AG04450 (cell line): ENCODE data around the gene VPS26B. TPM values are rescaled to one million over a fixed set of nuclear protein-coding genes. Genes with fewer than 3 reads are reported as not detected.
A peak's percentile ranks its signal among the peaks of the same experiment; 100 is the strongest.
"Not testable (repeated sequence)": the region's sequence is repeated elsewhere in the genome, so short reads cannot be mapped to it uniquely, and the experiment has no call there.

Experiments
- CTCF ChIA-PET: fragments of 300-600, 350-600 bp; formaldehyde crosslinking; extraction: SDS; loops from one replicate; lab custom pipeline; 2022; ENCODE audit warnings: antibody characterized with exemption, inconsistent platforms; lab: Charles Lee
- POLR2A ChIA-PET: fragments of 350-600 bp; formaldehyde crosslinking; extraction: SDS; loops from one replicate; lab custom pipeline; 2021; ENCODE audit warnings: antibody characterized with exemption, inconsistent platforms; lab: Yijun Ruan, JAX
- DNase-seq: peaks from one replicate; pipeline ENCODE4 v3.0.0-alpha.2; 2011; ENCODE audit warnings: low read depth, low spot score
- H3K27ac ChIP-seq: one replicate; pipeline ENCODE4 v1.5.1; 2012; ENCODE audit warnings: low read depth, low read length, control low read depth
- H3K27me3 ChIP-seq: one replicate; pipeline ENCODE4 v1.6.0; 2012; ENCODE audit warnings: low read length; ENCODE audit not compliant: control insufficient read depth, insufficient read depth
- H3K4me3 ChIP-seq: 2 replicates; pipeline ENCODE4 v1.5.1; 2011; ENCODE audit warnings: mild to moderate bottlenecking, low read depth, low read length, control low read depth
- H3K9me3 ChIP-seq: 2 replicates; pipeline ENCODE4 v1.5.1; 2012; ENCODE audit warnings: low read length; ENCODE audit not compliant: control insufficient read depth, insufficient read depth
- CTCF ChIP-seq: IDR thresholded peaks from 2 replicates; pipeline ENCODE4 v1.5.1; 2011; ENCODE audit warnings: low read depth, low read length, control low read depth, inconsistent platforms
- polyA minus RNA-seq: library from RNA; depleted of rRNA, polyadenylated mRNA; stranded (reverse); fragments of >200 nt; gene quantifications from 2 replicates; pipeline ENCODE4 v1.2.3, GENCODE V29; 2011; rRNA and poly(A)+ RNA removed
- polyA plus RNA-seq: library from polyadenylated mRNA; depleted of rRNA; stranded (reverse); fragments of >200 nt; gene quantifications from 2 replicates; pipeline ENCODE4 v1.2.3, GENCODE V29; 2011; rRNA removed

VPS26B gene
- polyA plus RNA-seq (49.9 and 53.7 TPM in 2 replicates), polyA minus RNA-seq (66.8 and 67.1 TPM in 2 replicates)

GRCh38 chr11:134223836-134224709, at the start of gene VPS26B, which contains the start of gene NCAPD3:
Gene VPS26B, plus strand, starts transcription at chr11:134224671. Its CDS starts 452 bp downstream, at chr11:134225123.
Gene NCAPD3, minus strand, starts transcription at chr11:134223967. Its CDS starts 41 bp downstream, at chr11:134223926.
- H3K27ac ChIP-seq: peak within 1 kb of the TSS; percentile 88
- H3K4me3 ChIP-seq: peak within 1 kb of the TSS; percentile 86
- H3K9me3 ChIP-seq: no peaks in the 10 kb centered on the region
- CTCF ChIA-PET: interaction anchor here (1.0 to 2.8 kb wide), 6 partner anchors 12 to 190 kb away, joined by 3 to 11 read pairs (median 6); partner anchors contain the start of genes ACAD8 and THYN1
- DNase-seq: peak; percentile 90
- TF ChIP-seq CTCF: no peak; the same call in 1 of the 2 replicates
- no peaks in the 10 kb centered on the region for H3K27me3 ChIP-seq
- POLR2A ChIA-PET: interaction anchor here (0.6 to 2.4 kb wide), 9 partner anchors 16 to 1592 kb away, joined by 3 to 14 read pairs (median 5); partner anchors contain the start of genes ACAD8 and THYN1

DNA sequence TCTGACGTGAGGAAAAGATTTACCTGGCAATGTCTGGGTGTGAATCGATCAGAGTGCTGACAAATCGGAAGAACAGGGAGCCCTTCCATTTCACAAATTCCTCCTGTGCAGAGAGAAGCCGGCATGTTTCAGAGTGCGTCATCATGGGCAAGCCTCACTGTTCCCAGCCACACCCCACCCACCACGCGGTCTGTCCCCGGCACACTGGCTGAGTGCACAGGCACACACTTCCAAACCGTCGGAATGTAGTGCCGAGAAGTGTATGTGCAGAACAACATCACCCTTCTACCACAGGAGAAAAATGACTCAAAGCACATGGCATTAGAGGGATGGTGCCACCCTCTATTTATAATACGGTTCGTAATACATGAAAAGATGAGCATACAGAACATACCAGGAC, 48.2 kb upstream of the VPS26B start:
- Histone ChIP-seq H3K27me3 (no peaks in the 10 kb centered on the region), H3K9me3 (no peaks in the 10 kb centered on the region), H3K4me3 (no peak overlapping the region), H3K27ac (no peak overlapping the region)
- no peak for TF ChIP-seq CTCF
- ChIA-PET POLR2A (no interaction called here), CTCF (no interaction called here)
- DNase-seq: no peak

GRCh38 chr11:134178032-134178674, 46.3 kb upstream of the VPS26B start:
- POLR2A ChIA-PET: no interaction called here
- no peak overlapping the region for H3K27ac ChIP-seq
- TF ChIP-seq CTCF: no peak
- CTCF ChIA-PET: no interaction called here
- no peaks in the 10 kb centered on the region for H3K27me3 ChIP-seq
- H3K4me3 ChIP-seq: no peak overlapping the region
- H3K9me3 ChIP-seq: no peaks in the 10 kb centered on the region
- no peak for DNase-seq

- Histone ChIP-seq H3K27me3 (no peaks in the 10 kb centered on the region), H3K9me3 (no peaks in the 10 kb centered on the region), H3K27ac (no peak overlapping the region), H3K4me3 (no peak overlapping the region)
- POLR2A ChIA-PET: no interaction called here
- no peak for TF ChIP-seq CTCF
- CTCF ChIA-PET: no interaction called here
- DNase-seq: no peak
Observed at GRCh38 chr11:134181707-134182106, 42.8 kb upstream of the VPS26B start.

DNA sequence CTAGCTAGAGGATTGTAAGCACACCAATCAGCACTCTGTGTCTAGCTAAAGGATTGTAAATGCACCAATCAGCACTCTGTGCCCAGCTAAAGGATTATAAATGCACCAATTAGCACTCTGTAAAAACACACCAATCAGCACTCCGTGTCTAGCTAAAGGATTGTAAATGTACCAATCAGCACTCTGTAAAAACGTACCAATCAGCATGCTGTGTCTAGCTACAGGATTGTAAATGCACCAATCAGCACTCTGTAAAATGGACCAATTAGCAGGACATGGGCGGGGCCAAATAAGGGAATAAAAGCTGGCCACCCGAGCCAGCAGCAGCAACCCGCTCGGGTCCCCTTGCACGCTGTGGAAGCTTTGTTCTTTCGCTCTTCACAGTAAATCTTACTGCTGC, 36.4 kb upstream of the VPS26B start:
- H3K4me3 ChIP-seq, POLR2A ChIA-PET, CTCF ChIA-PET, H3K27me3 ChIP-seq, DNase-seq, H3K27ac ChIP-seq, H3K9me3 ChIP-seq: not testable (repeated sequence)
